NCI-H774 (cell line): ENCODE data around the gene HPRT1.

Experiments used
- DNase-seq: peaks from one replicate; lab custom pipeline; 2025; lab: John Stamatoyannopoulos, UW

Gene HPRT1

GRCh38 chrX:134476284-134476683 lies 16.3 kb downstream of the HPRT1 start:
- DNase-seq, result no peak

DNA sequence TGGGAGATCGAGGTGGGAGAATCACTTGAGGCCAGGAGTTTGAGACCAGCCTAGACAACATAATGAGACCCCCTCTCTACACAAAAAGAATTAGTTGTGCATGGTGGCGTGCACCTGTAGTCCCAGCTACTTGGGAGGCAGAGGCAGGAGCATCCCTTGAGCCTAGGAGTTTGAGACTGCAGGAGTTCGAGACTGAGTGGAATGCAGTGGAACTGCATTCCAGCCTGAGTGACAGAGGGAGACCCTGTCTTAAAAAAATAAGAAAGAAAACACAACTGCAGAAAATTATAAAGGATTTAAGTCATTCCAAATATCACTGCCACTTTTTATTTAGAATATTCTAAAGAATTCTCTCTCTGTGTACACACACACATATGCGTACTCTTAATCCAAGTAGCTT lies 18.4 kb downstream of the HPRT1 start:
- no peak for DNase-seq

DNA sequence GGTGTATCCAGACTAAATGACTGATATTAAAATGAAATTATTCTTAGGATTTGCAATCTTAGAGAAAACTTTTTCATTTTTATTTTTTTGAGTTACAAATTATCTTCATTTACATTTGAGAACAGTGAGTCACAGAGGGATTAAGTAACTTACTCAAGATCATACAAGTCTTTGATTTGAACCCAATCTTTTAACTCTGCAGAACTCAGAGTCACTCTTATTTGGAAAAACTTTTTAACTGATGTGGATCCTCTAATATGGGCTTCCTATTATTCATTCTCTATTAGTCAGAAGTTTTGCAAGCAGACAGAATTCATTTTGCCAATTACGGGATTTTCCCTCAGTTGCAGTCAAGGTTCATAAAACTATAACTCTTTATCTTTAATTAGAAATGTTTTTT lies 20.1 kb downstream of the HPRT1 start:
- DNase-seq, result no peak

DNA sequence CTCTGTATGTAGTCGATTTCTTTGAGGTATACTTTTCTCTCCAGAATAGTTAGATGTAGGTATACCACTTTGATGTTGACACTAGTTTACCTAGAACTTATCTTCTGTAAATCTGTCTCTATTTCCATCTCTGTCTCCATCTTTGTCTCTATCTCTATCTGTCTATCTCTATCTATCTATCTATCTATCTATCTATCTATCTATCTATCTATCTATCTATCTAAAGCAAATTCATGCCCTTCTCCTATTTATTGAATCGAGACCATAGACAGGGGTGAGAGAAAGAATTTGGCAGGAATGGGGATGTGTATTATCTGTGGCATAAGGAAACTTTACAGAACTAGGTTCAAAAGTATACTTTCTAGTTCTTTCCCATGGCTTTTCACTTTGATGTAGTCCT lies 21.4 kb downstream of the HPRT1 start:
- no peak for DNase-seq

GRCh38 chrX:134482371-134482770 lies 22.4 kb downstream of the HPRT1 start:
- no peak for DNase-seq

DNA sequence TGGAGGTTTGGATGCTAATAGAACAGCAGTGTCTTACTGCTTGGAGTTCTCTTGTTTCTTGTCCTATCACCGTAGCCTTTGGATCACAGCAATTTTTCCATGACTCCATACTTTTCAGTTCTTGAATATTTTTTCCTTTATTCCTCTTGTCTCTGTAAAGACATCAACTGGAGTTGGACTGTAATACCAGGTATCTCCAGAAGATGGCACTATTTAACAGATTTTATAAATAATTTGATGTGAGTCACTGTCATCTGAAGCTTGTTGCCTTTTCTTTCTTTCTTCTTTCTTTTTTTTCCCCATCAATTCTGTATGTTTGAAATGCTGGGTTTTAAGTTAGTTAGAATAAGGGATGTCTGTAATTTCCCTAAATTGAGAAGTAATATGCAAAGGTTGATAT lies 24.1 kb downstream of the HPRT1 start:
- peak; percentile 27 for DNase-seq

- DNase-seq, result no peak
These were observed 42.0 kb downstream of the HPRT1 start for GRCh38 chrX:134501941-134502340.

DNA sequence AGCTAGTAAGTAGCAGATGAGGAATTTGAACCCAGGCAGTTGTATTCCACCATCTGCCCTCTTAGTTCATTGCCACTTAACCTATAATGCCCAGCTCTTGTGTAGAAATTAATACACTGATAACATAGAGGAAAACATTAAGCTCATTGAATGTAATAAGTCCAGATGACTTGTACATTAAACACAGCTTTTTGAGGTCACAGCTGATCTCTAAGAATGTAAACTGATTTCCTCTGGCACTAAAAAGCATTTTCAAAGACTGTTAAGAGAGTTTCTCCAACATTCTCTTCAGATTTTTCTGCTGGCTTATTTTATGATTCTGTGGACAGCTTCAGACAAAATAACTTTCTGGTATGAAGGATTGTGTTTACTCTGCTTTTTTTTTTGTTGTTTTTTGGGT lies 42.7 kb downstream of the HPRT1 start:
- DNase-seq, result no peak

DNA sequence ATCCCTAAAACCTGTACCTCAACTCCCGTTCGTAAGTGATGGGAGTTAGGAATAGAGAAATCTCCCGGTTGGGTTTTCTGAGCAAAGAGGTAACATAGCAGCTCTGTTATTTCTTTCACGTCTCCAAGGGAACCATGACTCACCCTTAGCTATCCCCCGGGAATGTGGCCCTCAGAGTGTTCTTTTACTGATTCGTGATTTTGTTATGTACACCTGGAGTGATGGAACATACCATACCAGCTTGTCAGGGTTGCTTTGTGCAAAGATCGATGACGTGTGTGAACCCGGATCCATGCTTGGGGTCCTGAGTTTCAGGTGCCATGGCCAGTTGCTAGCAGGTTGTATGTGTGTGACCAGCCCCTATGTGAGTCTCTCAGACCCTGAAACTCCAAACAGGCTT lies 52.6 kb downstream of the HPRT1 start:
- no peak for DNase-seq

DNA sequence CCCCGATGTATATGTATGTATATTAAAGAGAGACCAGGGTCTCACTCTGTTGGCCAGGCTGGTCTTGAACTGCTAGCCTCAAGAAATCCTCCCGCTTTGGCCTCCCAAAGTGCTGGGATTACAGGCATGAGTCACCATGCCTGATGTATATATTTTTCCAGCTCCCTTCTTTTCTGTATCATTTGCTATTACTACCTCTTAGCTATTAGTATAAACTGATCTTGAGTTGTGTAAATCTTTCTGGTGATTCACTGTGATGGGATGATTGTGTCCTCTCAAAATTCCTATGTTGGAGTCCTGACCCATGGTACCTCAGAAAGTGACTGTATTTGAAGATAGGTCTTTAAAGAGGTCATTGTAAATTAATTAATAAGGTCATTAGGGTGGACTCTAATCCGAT lies 53.1 kb downstream of the HPRT1 start:
- no peak for DNase-seq

DNA sequence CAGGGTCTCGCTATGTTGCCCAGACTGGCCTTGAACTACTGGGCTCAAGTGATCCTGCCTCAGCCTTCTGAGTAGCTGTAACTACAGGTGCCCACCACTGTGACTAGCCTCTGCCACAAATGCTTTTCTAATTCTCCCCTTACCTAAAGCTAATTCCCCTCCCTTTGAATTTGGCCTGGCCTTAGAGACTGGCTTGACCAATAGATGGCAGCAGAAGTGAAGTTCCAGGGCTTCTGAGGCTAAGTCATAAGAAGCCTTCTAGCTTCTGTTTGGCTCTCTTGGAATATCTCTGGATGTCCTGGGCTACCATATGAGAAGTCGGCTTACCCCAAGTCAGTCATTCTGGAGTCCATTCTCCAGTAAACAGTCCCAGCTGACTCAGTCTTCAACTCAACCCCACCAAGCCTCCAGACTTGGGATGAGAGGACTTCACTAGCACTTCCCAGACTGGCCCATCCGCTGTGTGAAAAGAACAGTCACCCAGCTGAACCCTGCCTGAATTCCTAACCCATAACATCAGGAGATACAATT lies 61.0 kb downstream of the HPRT1 start:
- peak; percentile 39 for DNase-seq

DNA sequence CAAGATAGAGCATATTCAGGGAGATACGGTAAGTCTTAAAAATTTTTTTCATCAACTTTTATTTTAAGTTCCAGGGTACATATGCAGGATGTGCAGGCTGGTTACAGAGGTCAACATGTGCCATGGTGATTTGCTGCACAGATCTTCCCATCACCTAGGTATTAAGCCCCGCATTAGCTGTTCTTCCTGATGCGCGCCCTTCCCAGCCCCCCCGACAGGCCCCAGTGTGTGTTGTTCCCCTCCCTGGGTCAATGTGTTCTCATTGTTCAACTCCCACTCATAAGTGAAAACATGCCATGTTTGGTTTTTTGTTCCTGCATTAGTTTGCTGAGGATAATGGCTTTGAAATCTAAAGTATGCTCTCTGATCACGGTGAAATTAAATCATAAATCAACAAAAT lies 64.2 kb downstream of the HPRT1 start:
- no peak for DNase-seq

DNA sequence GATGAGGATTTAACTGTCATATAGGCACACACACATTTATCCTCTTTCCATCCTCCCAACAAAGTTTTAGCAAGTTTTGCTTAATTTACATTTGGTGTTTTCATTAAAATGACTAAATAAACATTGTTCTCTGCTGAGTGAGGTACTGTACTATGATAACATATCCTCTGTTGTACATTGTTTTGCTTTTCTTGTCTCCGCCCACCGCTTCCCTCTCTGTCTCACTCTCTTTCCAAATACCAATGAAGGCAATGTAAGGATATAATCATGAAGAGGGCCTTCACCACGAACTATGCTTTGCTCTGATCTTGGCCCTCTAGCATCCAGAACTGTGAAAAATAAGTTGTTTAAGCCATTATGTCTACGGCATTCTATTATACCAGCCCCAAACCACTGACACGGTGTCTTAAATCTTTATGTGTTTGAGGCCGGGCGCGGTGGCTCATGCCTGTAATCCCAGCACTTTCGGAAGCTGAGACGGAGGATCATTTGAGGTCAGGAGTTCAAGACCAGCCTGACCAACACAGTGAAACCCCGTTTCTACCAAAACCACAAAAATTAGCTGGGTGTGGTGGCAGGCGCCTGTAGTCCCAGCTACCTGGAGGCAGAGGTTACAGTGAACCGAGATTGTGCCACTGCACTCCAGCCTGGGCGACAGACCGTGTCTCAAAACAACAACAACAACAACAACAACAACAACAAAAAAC lies 65.3 kb downstream of the HPRT1 start:
- no peak for DNase-seq

DNA sequence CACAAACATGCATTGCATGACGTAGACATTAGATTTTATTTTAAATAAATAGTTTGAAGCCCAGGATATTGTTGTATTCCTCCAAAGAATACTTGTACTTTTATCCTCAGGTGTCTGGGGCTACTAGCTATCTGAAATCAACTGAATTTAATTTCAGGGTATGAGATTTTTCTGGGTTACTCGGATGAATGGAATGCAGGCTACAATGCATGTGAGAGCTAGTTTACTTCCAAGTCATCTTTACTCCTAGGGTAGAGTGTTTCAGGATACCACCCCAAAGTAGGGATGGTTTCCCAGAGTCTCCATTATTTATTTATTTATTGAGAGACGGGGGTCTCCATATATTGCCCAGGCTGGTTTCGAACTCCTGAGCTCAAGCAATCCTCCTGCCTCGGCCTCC lies 66.4 kb downstream of the HPRT1 start:
- no peak for DNase-seq

GRCh38 chrX:134528960-134529359 lies 69.0 kb downstream of the HPRT1 start:
- no peak for DNase-seq

DNA sequence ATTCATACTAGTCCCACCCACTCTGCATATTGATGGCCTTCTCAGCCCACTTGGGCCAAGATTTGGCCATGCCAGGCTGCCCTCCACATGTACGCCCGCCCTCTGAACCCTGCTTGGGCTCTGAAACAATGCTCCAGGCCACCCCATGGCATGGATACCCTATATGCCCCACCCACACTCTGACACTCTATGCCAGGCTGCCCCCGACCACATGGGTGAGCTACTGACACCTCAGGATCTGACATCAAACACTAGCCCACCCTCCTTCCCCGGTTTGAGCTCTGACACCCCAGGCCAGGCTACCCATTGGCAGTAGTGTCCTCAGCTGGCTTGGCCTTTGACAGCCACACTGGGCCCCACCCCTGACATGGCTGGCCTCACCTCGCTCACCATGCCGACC lies 69.5 kb downstream of the HPRT1 start:
- no peak for DNase-seq

- no peak for DNase-seq
These were observed 70.9 kb downstream of the HPRT1 start for GRCh38 chrX:134530845-134531244.

DNA sequence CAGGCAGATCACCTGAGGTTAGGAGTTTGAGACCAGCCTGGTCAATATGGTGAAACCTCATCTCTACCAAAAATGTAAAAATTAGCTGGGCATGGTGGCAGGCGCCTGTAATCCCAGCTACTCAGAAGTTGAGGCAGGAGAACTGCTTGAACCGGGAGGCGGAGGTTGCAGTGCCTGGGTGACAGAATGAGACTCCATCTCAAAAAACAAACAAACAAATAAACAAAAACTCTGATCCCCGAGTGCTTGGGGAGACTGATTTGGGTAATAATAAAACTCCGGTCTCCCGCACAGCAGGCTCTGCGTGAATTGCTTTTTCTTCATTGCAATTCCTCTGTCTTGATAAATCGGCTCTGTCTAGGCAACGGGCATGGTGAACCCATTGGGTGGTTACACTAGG lies 73.4 kb downstream of the HPRT1 start:
- DNase-seq, result no peak

GRCh38 chrX:134533952-134534351 lies 74.0 kb downstream of the HPRT1 start:
- no peak for DNase-seq

GRCh38 chrX:134537179-134537955 lies 77.4 kb downstream of the HPRT1 start:
- no peak for DNase-seq

DNA sequence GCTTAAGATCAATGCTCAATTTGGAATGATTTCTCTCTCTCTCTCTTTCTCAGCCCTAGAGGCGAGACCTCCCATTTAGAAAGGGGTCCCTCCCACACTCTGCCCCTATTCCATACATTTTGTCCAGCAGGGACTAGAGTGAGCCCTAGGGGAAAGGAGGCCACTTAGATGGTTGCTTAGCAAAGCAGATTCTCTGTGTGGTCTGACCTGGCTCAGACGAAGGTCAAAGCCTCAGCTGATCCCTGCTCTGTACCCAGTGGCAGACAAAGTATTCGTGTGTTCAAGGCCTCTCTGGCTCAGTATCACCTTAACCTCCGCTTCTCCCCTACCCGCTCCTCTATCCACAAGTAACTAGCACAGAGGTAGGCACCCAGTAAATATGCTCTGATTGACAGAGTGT lies 78.4 kb downstream of the HPRT1 start:
- DNase-seq, result no peak

- DNase-seq, result no peak
These were observed 81.9 kb downstream of the HPRT1 start for GRCh38 chrX:134541906-134542305.

- DNase-seq, result no peak
These were observed 82.5 kb downstream of the HPRT1 start for GRCh38 chrX:134542485-134542884.

DNA sequence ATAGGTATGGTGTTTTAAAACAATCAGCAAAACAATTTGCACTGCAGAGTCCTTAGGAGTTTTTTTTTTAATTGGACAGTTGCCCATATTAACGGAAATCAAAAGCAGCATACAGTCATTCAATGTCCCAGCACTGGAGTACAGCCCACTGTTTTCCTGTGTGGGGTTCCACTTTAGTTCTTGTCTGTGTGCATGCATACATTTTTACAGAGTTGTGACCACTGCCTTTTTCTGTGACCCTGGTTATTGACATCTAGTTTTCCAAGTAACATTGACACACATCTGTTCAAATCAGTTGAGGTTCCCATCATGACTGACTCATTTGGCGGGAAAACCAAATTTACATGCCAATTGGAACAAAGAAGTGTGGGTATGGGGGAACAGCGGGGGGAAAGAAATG lies 83.3 kb downstream of the HPRT1 start:
- no peak for DNase-seq
